HS-5 (cell line): ENCODE data around the gene PFDN1.
"Not testable (repeated sequence)": the region's sequence is repeated elsewhere in the genome, so short reads cannot be mapped to it uniquely, and the experiment has no call there.

ENCODE experiments used
- DNase-seq: peaks from one replicate; pipeline ENCODE4 v3.0.0-alpha.2; 2012; ENCODE audit warnings: low read depth

PFDN1 gene

GRCh38 chr5:140302786-140303639, at the start of gene PFDN1:
Gene PFDN1 (minus strand): TSS chr5:140303101. CDS start chr5:140303073, 28 bp downstream.
- DNase-seq: peak; percentile 89

- no peak for DNase-seq
Measured at GRCh38 chr5:140351609-140352334, 48.9 kb upstream of the PFDN1 start.

GRCh38 chr5:140349244-140349643, 46.3 kb upstream of the PFDN1 start:
- DNase-seq: no peak

- DNase-seq: no peak
Measured at GRCh38 chr5:140348104-140348503, 45.2 kb upstream of the PFDN1 start.

GRCh38 chr5:140347360-140347759, 44.5 kb upstream of the PFDN1 start:
- no peak for DNase-seq

- DNase-seq: no peak
Measured at GRCh38 chr5:140346348-140347221, 43.7 kb upstream of the PFDN1 start, which contains the start of gene HBEGF. Gene HBEGF (minus strand): TSS chr5:140346603. CDS start chr5:140346328, 275 bp downstream.

- DNase-seq: no peak
Measured at GRCh38 chr5:140345919-140346347, 43.0 kb upstream of the PFDN1 start.

GRCh38 chr5:140344683-140345423, 42.0 kb upstream of the PFDN1 start:
- DNase-seq: no peak

GRCh38 chr5:140343849-140344248, 40.9 kb upstream of the PFDN1 start:
- DNase-seq: not testable (repeated sequence)

GRCh38 chr5:140342896-140343295, 40.0 kb upstream of the PFDN1 start:
- DNase-seq: no peak

GRCh38 chr5:140342287-140342686, 39.4 kb upstream of the PFDN1 start:
- DNase-seq: no peak

GRCh38 chr5:140341591-140341990, 38.7 kb upstream of the PFDN1 start:
- DNase-seq: no peak

- DNase-seq: no peak
Measured at GRCh38 chr5:140340605-140341121, 37.8 kb upstream of the PFDN1 start.

- no peak for DNase-seq
Measured at GRCh38 chr5:140339636-140340035, 36.7 kb upstream of the PFDN1 start.

GRCh38 chr5:140338908-140339307, 36.0 kb upstream of the PFDN1 start:
- DNase-seq: no peak

- no peak for DNase-seq
Measured at GRCh38 chr5:140338336-140338735, 35.4 kb upstream of the PFDN1 start.

- no peak for DNase-seq
Measured at GRCh38 chr5:140337880-140338279, 35.0 kb upstream of the PFDN1 start.

GRCh38 chr5:140336388-140336787, 33.5 kb upstream of the PFDN1 start:
- DNase-seq: no peak

- DNase-seq: no peak
Measured at GRCh38 chr5:140331638-140332037, 28.7 kb upstream of the PFDN1 start.

GRCh38 chr5:140329739-140330481, 27.0 kb upstream of the PFDN1 start:
- no peak for DNase-seq
